SK-N-SH treated with all-trans-retinoic acid at 6 μM for 48 hours (cell line): ENCODE results near the gene SIRPB2.

Source experiments
- ATAC-seq: fragments of 200-7000 bp; cut with Tn5 transposase; 3 replicates; pipeline ENCODE4 v1.9.1; 2020; ENCODE audit warnings: mild to moderate bottlenecking, moderate library complexity
- BACH2 ChIP-seq: fragments of 250-450 bp; sonication (Bioruptor Pico); IDR thresholded peaks from 2 replicates; pipeline ENCODE4 v1.9.0; 2021; ENCODE audit warnings: mild to moderate bottlenecking, borderline replicate concordance
- CSRNP3 ChIP-seq: fragments of 250-450 bp; sonication (Bioruptor Pico); IDR thresholded peaks from 2 replicates; pipeline ENCODE4 v1.5.1; 2021; ENCODE audit warnings: mild to moderate bottlenecking, moderate library complexity
- ESRRG ChIP-seq: fragments of 250-450 bp; sonication (Bioruptor Pico); IDR thresholded peaks from 2 replicates; pipeline ENCODE4 v1.6.1; 2021; ENCODE audit warnings: mild to moderate bottlenecking
- RARB ChIP-seq: fragments of 250-450 bp; sonication (Bioruptor Pico); IDR thresholded peaks from 2 replicates; pipeline ENCODE4 v1.8.0; 2021; ENCODE audit warnings: mild to moderate bottlenecking, moderate library complexity
- TOX ChIP-seq: fragments of 250-450 bp; sonication (Bioruptor Pico); IDR thresholded peaks from 2 replicates; pipeline ENCODE4 v1.8.0; 2021; ENCODE audit warnings: mild to moderate bottlenecking, moderate library complexity, borderline replicate concordance
- ZFP3 ChIP-seq: fragments of 250-450 bp; sonication (Bioruptor Pico); IDR thresholded peaks from 2 replicates; pipeline ENCODE4 v1.5.0; 2020; ENCODE audit warnings: mild to moderate bottlenecking, moderate library complexity
- ZNF8 ChIP-seq: fragments of 450-650 bp; formaldehyde crosslinking; IDR thresholded peaks from 2 replicates; pipeline ENCODE4 v1.5.0; 2020; ENCODE audit warnings: mild to moderate bottlenecking, moderate library complexity
- TF ChIP-seq, protein P1 (sequence below): fragments of 250-450 bp; sonication (Bioruptor Pico); IDR thresholded peaks from 2 replicates; pipeline ENCODE4 v1.8.0; 2020; ENCODE audit warnings: mild to moderate bottlenecking, moderate library complexity, borderline replicate concordance

Gene SIRPB2

GRCh38 chr20:1426231-1426849 lies 64.9 kb downstream of the SIRPB2 start:
- TF ChIP-seq ZNF8 (CRISPR knock-in tag): no peak
- no peak for TF ChIP-seq TOX (CRISPR knock-in tag)
- no peak for TF ChIP-seq ESRRG (CRISPR knock-in tag)
- TF ChIP-seq, protein P1, sequence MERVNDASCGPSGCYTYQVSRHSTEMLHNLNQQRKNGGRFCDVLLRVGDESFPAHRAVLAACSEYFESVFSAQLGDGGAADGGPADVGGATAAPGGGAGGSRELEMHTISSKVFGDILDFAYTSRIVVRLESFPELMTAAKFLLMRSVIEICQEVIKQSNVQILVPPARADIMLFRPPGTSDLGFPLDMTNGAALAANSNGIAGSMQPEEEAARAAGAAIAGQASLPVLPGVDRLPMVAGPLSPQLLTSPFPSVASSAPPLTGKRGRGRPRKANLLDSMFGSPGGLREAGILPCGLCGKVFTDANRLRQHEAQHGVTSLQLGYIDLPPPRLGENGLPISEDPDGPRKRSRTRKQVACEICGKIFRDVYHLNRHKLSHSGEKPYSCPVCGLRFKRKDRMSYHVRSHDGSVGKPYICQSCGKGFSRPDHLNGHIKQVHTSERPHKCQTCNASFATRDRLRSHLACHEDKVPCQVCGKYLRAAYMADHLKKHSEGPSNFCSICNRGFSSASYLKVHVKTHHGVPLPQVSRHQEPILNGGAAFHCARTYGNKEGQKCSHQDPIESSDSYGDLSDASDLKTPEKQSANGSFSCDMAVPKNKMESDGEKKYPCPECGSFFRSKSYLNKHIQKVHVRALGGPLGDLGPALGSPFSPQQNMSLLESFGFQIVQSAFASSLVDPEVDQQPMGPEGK (CRISPR knock-in tag): no peak
- TF ChIP-seq ZFP3 (CRISPR knock-in tag): no peak
- TF ChIP-seq BACH2: no peak
- TF ChIP-seq CSRNP3 (CRISPR knock-in tag): no peak
- TF ChIP-seq RARB (CRISPR knock-in tag): no peak
- no peak for ATAC-seq
